K562 (cell line): ENCODE data around the gene TSGA10IP. TPM values are rescaled to one million over a fixed set of nuclear protein-coding genes. Genes with fewer than 3 reads are reported as not detected.

Source experiments
- ATAC-seq: fragments of 200-7000 bp; cut with Tn5 transposase; 3 replicates; pipeline ENCODE4 v1.9.1; 2020; ENCODE audit warnings: moderate library complexity
- BruUV-seq: library from RNA; stranded (reverse); fragments of 400-500 nt; replicated peaks from 2 replicates; lab custom pipeline; 2021; lab: Mats Ljungman, UMichigan
- CTCF ChIA-PET: fragments of 300-600 bp; formaldehyde crosslinking; extraction: SDS; loops from one replicate; lab custom pipeline; 2021; ENCODE audit warnings: low intra/inter-chr PET ratio; lab: Yijun Ruan, JAX
- POLR2A ChIA-PET: fragments of 300-600, 350-650 bp; sonication (Branson Sonifier 250); formaldehyde crosslinking; extraction: SDS; loops from one replicate; lab custom pipeline; 2021; ENCODE audit warnings: antibody characterized with exemption, inconsistent platforms; lab: Yijun Ruan, JAX
- DNase-seq, 4 experiments: peaks; one replicate each; pipeline versions ENCODE4 v3.0.0 to v3.0.0-alpha.2; 2011 to 2018; ENCODE audit warnings: low spot score in 3 of 4, mixed read lengths in 3 of 4; ENCODE audit errors: extremely low read depth in 1 of 4
- FAIRE-seq: peaks from 2 replicates; lab custom pipeline; 2011; peaks lifted over from hg19 to GRCh38; lab: Jason Lieb, UNC
- H2AFZ ChIP-seq: 2 replicates; pipeline ENCODE4 v1.6.0; 2011; ENCODE audit warnings: low read depth, low read length, control low read depth, inconsistent platforms
- H3K27ac ChIP-seq: fragments of 200-600 bp; 3 replicates; pipeline ENCODE4 v1.8.0; 2011; ENCODE audit warnings: low read depth, mild to moderate bottlenecking, control low read depth, inconsistent platforms, low read length, moderate library complexity, mixed read lengths; ENCODE audit errors: extremely low read depth
- H3K27me3 ChIP-seq, 2 experiments: fragments of 300-600 bp in 1 of 2; 2 replicates in 1 of 2; 3 replicates in 1 of 2; pipeline versions ENCODE4 v1.6.0 to v1.8.0; 2011; ENCODE audit warnings: inconsistent platforms in 2 of 2, low read length in 2 of 2, mild to moderate bottlenecking in 1 of 2, mixed read lengths in 1 of 2, moderate library complexity in 1 of 2; ENCODE audit not compliant: control insufficient read depth in 2 of 2, insufficient read depth in 2 of 2
- H3K36me3 ChIP-seq: fragments of 300-600 bp; 3 replicates; pipeline ENCODE4 v1.8.0; 2011; ENCODE audit warnings: mild to moderate bottlenecking, low read length, inconsistent platforms; ENCODE audit not compliant: control insufficient read depth, insufficient read depth
- H3K4me1 ChIP-seq, 2 experiments: fragments of 200-600 bp in 1 of 2; replicated peaks in 1 of 2; 2 replicates in 1 of 2; 3 replicates in 1 of 2; pipeline versions ENCODE4 v1.5.1 to v1.8.0; 2011; ENCODE audit warnings: inconsistent platforms in 2 of 2, low read length in 2 of 2, mild to moderate bottlenecking in 1 of 2, mixed read lengths in 1 of 2, moderate library complexity in 1 of 2; ENCODE audit not compliant: control insufficient read depth in 2 of 2, insufficient read depth in 2 of 2
- H3K4me2 ChIP-seq: 2 replicates; pipeline ENCODE4 v1.6.1; 2011; ENCODE audit warnings: low read length, control low read depth, inconsistent platforms, mixed read lengths; ENCODE audit not compliant: insufficient read depth
- H3K4me3 ChIP-seq: fragments of 200-600 bp; sonication (generic), shearing (Covaris generic); 2 replicates; pipeline ENCODE4 v1.5.1; 2016; ENCODE audit warnings: control low read depth, inconsistent platforms
- H3K79me2 ChIP-seq: fragments of 200-600 bp; 3 replicates; pipeline ENCODE4 v1.8.0; 2011; ENCODE audit warnings: low read length, inconsistent platforms; ENCODE audit not compliant: control insufficient read depth, insufficient read depth
- H3K9ac ChIP-seq, 2 experiments: 2 replicates each; pipeline versions ENCODE4 v1.6.0 to v1.6.1; 2011; ENCODE audit warnings: low read depth in 2 of 2, low read length in 2 of 2, control low read depth in 1 of 2, inconsistent platforms in 1 of 2, mild to moderate bottlenecking in 1 of 2, mixed read lengths in 1 of 2; ENCODE audit not compliant: insufficient read depth in 1 of 2
- H3K9me1 ChIP-seq: one replicate; pipeline ENCODE4 v1.6.0; 2011; ENCODE audit warnings: inconsistent platforms, mild to moderate bottlenecking, low read length, moderate library complexity; ENCODE audit not compliant: control insufficient read depth, insufficient read depth
- H3K9me3 ChIP-seq: replicated peaks from 2 replicates; pipeline ENCODE4 v1.5.1; 2011; ENCODE audit warnings: low read depth, low read length, inconsistent platforms; ENCODE audit not compliant: control insufficient read depth, insufficient read depth
- H4K20me1 ChIP-seq: replicated peaks from 2 replicates; pipeline ENCODE4 v1.6.1; 2011; ENCODE audit warnings: low read length, inconsistent platforms, mixed read lengths; ENCODE audit not compliant: control insufficient read depth, insufficient read depth
- NCOA4 ChIP-seq: fragments of 450-650 bp; IDR thresholded peaks from 2 replicates; pipeline ENCODE4 v1.6.1; 2018; ENCODE audit warnings: mild to moderate bottlenecking; ENCODE audit not compliant: partially characterized antibody
- NR1H2 ChIP-seq: sonication (generic); formaldehyde crosslinking; IDR thresholded peaks from 2 replicates; pipeline ENCODE4 v1.4.0; 2020; ENCODE audit warnings: mild to moderate bottlenecking, missing genetic modification reagents
- RBFOX2 ChIP-seq: fragments of 200-400 bp; formaldehyde crosslinking; IDR thresholded peaks from 2 replicates; pipeline ENCODE4 v1.6.1; 2017; ENCODE audit warnings: low read depth, mild to moderate bottlenecking, low read length, moderate library complexity
- ZNF121 ChIP-seq: sonication (generic); formaldehyde crosslinking; conservative IDR thresholded peaks from 2 replicates; pipeline ENCODE4 v1.8.0; 2022; ENCODE audit warnings: missing genetic modification reagents
- ZNF24 ChIP-seq: fragments of 450-650 bp; IDR thresholded peaks from 2 replicates; pipeline ENCODE4 v1.6.1; 2016
- ZNF316 ChIP-seq: fragments of 450-650 bp; IDR thresholded peaks from 2 replicates; pipeline ENCODE4 v1.6.1; 2016
- ZNF830 ChIP-seq: fragments of 250-450 bp; sonication (Bioruptor Pico); IDR thresholded peaks from 2 replicates; pipeline ENCODE4 v1.5.0; 2021; ENCODE audit warnings: mild to moderate bottlenecking
- WGBS: fragments of 100-300 bp; shearing (Covaris generic); methylation state at CpG from one replicate; pipeline ENCODE4 v1.1.6; 2016; ENCODE audit warnings: low coverage, mixed read lengths; ENCODE audit not compliant: insufficient coverage; ENCODE audit errors: missing lambda C conversion rate; 5-methylcytosine and 5-hydroxymethylcytosine counted together
- in situ Hi-C: fragments of 300-500 bp; cut with MboI; formaldehyde crosslinking; loops from 4 replicates; pipeline ENCODE4 v1.15.0; 2018; ENCODE audit warnings: inconsistent platforms, mixed read lengths
- intact Hi-C: fragments of 100-400 bp; cut with micrococcal nuclease; formaldehyde crosslinking; loops from 2 replicates; pipeline ENCODE4 v1.14.2; 2022
- polyA plus RNA-seq, 8 experiments: library from polyadenylated mRNA; depleted of rRNA in 4 of 8; stranded (reverse) in 5 of 8; unstranded in 3 of 8; fragments of >200 nt; fragmentation: Nextera tagmentation in 2 of 8; fragmentation: Illumina TruSeq in 1 of 8; extraction: Ambion mirVana in 2 of 8; extraction: Trizol in 1 of 8; gene quantifications; 2 replicates each; pipeline versions ENCODE4 v1.2.1 to v1.2.3, GENCODE V29; 2011 to 2014; ENCODE audit warnings: inconsistent platforms in 1 of 8, missing spikeins in 1 of 8
- total RNA-seq, 7 experiments: library from RNA; depleted of rRNA in 6 of 7; stranded (reverse); fragments of >200 nt in 6 of 7; fragmentation: Illumina TruSeq in 2 of 7; extraction: Trizol in 2 of 7; gene quantifications; 2 replicates each; pipeline versions ENCODE4 v1.2.1 to v1.2.3, GENCODE V29; 2011 to 2021; ENCODE audit warnings: low replicate concordance in 1 of 7

Gene TSGA10IP
- total and polyA plus RNA-seq, 9 of the 15 experiments (the other 6 are each of a cell fraction or from before 2014, with no cell fraction given) = not detected

- DNase-seq = no peak
- peak overlapping the region; percentile 98 for H3K4me2 ChIP-seq
- FAIRE-seq = no peak
- BruUV-seq = no TSS peak
- ATAC-seq = peak; percentile 17
- H3K9me3 ChIP-seq = no peaks in the 10 kb centered on the region
- H4K20me1 ChIP-seq = 0 out of 2 replicates have a peak, but pooled peaks cover 2% of the 10 kb centered on the region
- peak overlapping the region; percentile 96 for H3K27ac ChIP-seq
- no peak overlapping the region for H2AFZ ChIP-seq
- H3K79me2 ChIP-seq = peaks cover 35% of the 10 kb centered on the region
- 3% methylated on average over 8 of the region's 13 CpGs for WGBS
- intact Hi-C loops = no loop called here
- no peak for TF ChIP-seq NR1H2 (CRISPR knock-in tag)
- TF ChIP-seq ZNF121 = peak; percentile 58
- 0 out of 2 replicates have a peak, but pooled peaks have one; percentile 20 for TF ChIP-seq ZNF316
- no peak for TF ChIP-seq NCOA4
- 0 out of 2 replicates have a peak, but pooled peaks have one; percentile 28 for TF ChIP-seq ZNF24
- H3K4me3 ChIP-seq = peak overlapping the region; percentile 100
- POLR2A ChIA-PET = interaction anchor here (0.6 to 2.6 kb wide), 9 partner anchors 9 to 483 kb away, joined by 3 to 17 read pairs (median 4); partner anchors contain the start of genes CCDC85B and FOSL1
- H3K36me3 ChIP-seq = peaks cover 39% of the 10 kb centered on the region; the same call in 2 of the 3 replicates
- H3K9me1 ChIP-seq = peaks cover 3% of the 10 kb centered on the region
- H3K27me3 ChIP-seq = no peaks in the 10 kb centered on the region
- CTCF ChIA-PET = no interaction called here
- in situ Hi-C loops = no loop called here
- H3K9ac ChIP-seq = peak overlapping the region; percentile 96 to 98
- peaks cover 12 to 43% of the 10 kb centered on the region in 2 experiments; a peak in 4 of 5 replicates for H3K4me1 ChIP-seq
These were observed 16.9 kb downstream of the TSGA10IP start for GRCh38 chr11:65962141-65962564.

- in situ Hi-C loops (no loop called here), intact Hi-C loops (no loop called here)
- no peaks in the 10 kb centered on the region for H3K27me3 ChIP-seq
- no peak overlapping the region for H3K9ac ChIP-seq
- H3K79me2 ChIP-seq = peaks cover 35% of the 10 kb centered on the region
- peaks cover 3% of the 10 kb centered on the region for H3K9me1 ChIP-seq
- H2AFZ ChIP-seq = no peak overlapping the region
- ChIA-PET CTCF (no interaction called here), POLR2A (interaction anchor here (1.9 kb wide), 1 partner anchor 9 kb away, joined by 6 read pairs; no protein-coding TSS in a partner anchor)
- TF ChIP-seq RBFOX2 (peak; percentile 55; the same call in 1 of the 2 replicates), ZNF830 (CRISPR knock-in tag) (no peak)
- H3K27ac ChIP-seq = no peak overlapping the region
- DNase-seq = no peak
- H4K20me1 ChIP-seq = 0 out of 2 replicates have a peak, but pooled peaks cover 2% of the 10 kb centered on the region
- H3K36me3 ChIP-seq = peaks cover 64% of the 10 kb centered on the region; the same call in 2 of the 3 replicates
- BruUV-seq = no TSS peak
- 93% methylated on average over 3 of the region's 10 CpGs for WGBS
- no peak overlapping the region for H3K4me2 ChIP-seq
- H3K9me3 ChIP-seq = no peaks in the 10 kb centered on the region
- FAIRE-seq = no peak
- H3K4me1 ChIP-seq = peaks cover 12 to 36% of the 10 kb centered on the region in 2 experiments; a peak in 4 of 5 replicates
- H3K4me3 ChIP-seq = no peak overlapping the region
- ATAC-seq = no peak
These were observed 19.6 kb downstream of the TSGA10IP start for GRCh38 chr11:65964906-65965305.
